KMS-11 (cell line): Measurements from ENCODE around the gene MYO18A.

Source experiments
- H2AFZ ChIP-seq: fragments of 200-600 bp; sonication (generic); 2 replicates; pipeline ENCODE4 v1.6.1; 2016; ENCODE audit warnings: antibody characterized with exemption, mixed run types, low read depth
- H3K27ac ChIP-seq: fragments of 200-600 bp; sonication (generic); 2 replicates; pipeline ENCODE4 v1.6.1; 2016; ENCODE audit warnings: mild to moderate bottlenecking, mixed run types
- H3K27me3 ChIP-seq: fragments of 200-600 bp; sonication (generic); 2 replicates; pipeline ENCODE4 v1.6.1; 2017; ENCODE audit warnings: mild to moderate bottlenecking, low read depth, mixed run types, moderate library complexity; ENCODE audit not compliant: insufficient read depth
- H3K36me3 ChIP-seq: fragments of 200-600 bp; sonication (generic); 2 replicates; pipeline ENCODE4 v1.6.1; 2017; ENCODE audit warnings: mild to moderate bottlenecking, mixed run types; ENCODE audit not compliant: insufficient read depth
- H3K4me1 ChIP-seq: fragments of 200-600 bp; sonication (generic); 2 replicates; pipeline ENCODE4 v1.6.1; 2016; ENCODE audit warnings: mild to moderate bottlenecking, low read depth, mixed run types; ENCODE audit not compliant: poor library complexity, severe bottlenecking
- H3K4me2 ChIP-seq: fragments of 200-600 bp; sonication (generic); 2 replicates; pipeline ENCODE4 v1.7.0; 2016; ENCODE audit warnings: mild to moderate bottlenecking, mixed run types
- H3K4me3 ChIP-seq: fragments of 200-600 bp; sonication (generic); IDR thresholded peaks from 2 replicates; pipeline ENCODE4 v1.6.1; 2017; ENCODE audit warnings: low read depth, low read length, mixed read lengths; ENCODE audit not compliant: insufficient read depth
- H3K79me2 ChIP-seq: fragments of 200-600 bp; sonication (generic); 2 replicates; pipeline ENCODE4 v1.6.1; 2016; ENCODE audit warnings: low read depth, mixed run types; ENCODE audit not compliant: insufficient read depth
- H3K9ac ChIP-seq: fragments of 200-600 bp; sonication (generic); 2 replicates; pipeline ENCODE4 v1.6.1; 2016; ENCODE audit warnings: mild to moderate bottlenecking, mixed run types
- H4K20me1 ChIP-seq: fragments of 200-600 bp; sonication (generic); 2 replicates; pipeline ENCODE4 v1.6.1; 2016; ENCODE audit warnings: mild to moderate bottlenecking, mixed run types; ENCODE audit not compliant: insufficient read depth
- TF ChIP-seq, protein P1 (sequence below): fragments of 200-600 bp; sonication (generic); conservative IDR thresholded peaks from 2 replicates; pipeline ENCODE4 v1.6.1; 2017; ENCODE audit warnings: low read depth, mild to moderate bottlenecking, antibody characterized with exemption, low read length, moderate library complexity, mixed read lengths

MYO18A gene

GRCh38 chr17:29127840-29128239 lies 52.4 kb downstream of the MYO18A start:
- no peak overlapping the region for H3K4me2 ChIP-seq

DNA sequence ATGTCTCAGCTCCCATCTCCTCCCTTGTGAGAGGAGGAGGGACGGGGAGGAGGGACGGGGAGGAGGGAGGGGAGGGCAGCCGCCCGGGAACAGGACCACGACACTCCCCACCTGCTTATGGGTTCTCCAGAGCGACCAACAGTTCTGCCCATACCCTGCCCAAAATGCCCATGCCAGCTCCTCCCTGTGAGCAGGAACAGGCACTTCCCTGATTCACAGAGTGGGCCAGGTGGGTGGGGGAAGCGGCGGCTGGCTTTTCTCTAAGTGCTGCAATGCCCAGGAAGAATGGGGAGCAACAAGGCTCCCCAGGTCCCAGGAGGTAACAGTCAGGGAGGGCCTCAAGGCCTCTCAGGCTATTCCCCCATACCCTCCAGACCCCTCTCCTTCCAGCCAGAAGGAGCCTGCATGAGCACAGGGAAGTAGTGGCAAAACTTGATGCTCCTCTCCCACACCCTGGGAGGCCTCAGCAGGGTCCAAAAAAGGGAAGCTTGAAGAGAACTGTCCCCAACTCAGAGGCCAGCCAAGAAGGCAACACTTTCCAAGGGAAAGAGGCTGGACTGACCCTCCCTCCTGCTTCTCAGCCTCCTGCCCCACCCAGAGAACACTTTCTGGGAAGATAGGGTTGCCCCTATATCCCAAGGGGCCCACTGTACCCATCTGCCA lies 53.8 kb downstream of the MYO18A start:
- no peaks in the 10 kb centered on the region for H3K36me3 ChIP-seq
- no peak overlapping the region for H2AFZ ChIP-seq
- H3K9ac ChIP-seq: no peak overlapping the region
- no peak overlapping the region for H3K4me2 ChIP-seq
- H3K4me3 ChIP-seq: no peak overlapping the region
- no peaks in the 10 kb centered on the region for H3K27me3 ChIP-seq
- TF ChIP-seq, protein P1, sequence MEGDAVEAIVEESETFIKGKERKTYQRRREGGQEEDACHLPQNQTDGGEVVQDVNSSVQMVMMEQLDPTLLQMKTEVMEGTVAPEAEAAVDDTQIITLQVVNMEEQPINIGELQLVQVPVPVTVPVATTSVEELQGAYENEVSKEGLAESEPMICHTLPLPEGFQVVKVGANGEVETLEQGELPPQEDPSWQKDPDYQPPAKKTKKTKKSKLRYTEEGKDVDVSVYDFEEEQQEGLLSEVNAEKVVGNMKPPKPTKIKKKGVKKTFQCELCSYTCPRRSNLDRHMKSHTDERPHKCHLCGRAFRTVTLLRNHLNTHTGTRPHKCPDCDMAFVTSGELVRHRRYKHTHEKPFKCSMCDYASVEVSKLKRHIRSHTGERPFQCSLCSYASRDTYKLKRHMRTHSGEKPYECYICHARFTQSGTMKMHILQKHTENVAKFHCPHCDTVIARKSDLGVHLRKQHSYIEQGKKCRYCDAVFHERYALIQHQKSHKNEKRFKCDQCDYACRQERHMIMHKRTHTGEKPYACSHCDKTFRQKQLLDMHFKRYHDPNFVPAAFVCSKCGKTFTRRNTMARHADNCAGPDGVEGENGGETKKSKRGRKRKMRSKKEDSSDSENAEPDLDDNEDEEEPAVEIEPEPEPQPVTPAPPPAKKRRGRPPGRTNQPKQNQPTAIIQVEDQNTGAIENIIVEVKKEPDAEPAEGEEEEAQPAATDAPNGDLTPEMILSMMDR: no peak
- H4K20me1 ChIP-seq: no peaks in the 10 kb centered on the region
- H3K4me1 ChIP-seq: no peaks in the 10 kb centered on the region
- H3K79me2 ChIP-seq: no peaks in the 10 kb centered on the region
- no peak overlapping the region for H3K27ac ChIP-seq

More at GRCh38 chr17:29127840-29128239, 52.4 kb downstream of the MYO18A start:
- Histone ChIP-seq H3K4me1 (no peaks in the 10 kb centered on the region), H3K27me3 (no peaks in the 10 kb centered on the region), H3K36me3 (no peaks in the 10 kb centered on the region), H3K9ac (no peak overlapping the region), H2AFZ (no peak overlapping the region), H3K27ac (no peak overlapping the region), H3K4me3 (no peak overlapping the region), H4K20me1 (no peaks in the 10 kb centered on the region), H3K79me2 (no peaks in the 10 kb centered on the region)
- TF ChIP-seq, protein P1: no peak

DNA sequence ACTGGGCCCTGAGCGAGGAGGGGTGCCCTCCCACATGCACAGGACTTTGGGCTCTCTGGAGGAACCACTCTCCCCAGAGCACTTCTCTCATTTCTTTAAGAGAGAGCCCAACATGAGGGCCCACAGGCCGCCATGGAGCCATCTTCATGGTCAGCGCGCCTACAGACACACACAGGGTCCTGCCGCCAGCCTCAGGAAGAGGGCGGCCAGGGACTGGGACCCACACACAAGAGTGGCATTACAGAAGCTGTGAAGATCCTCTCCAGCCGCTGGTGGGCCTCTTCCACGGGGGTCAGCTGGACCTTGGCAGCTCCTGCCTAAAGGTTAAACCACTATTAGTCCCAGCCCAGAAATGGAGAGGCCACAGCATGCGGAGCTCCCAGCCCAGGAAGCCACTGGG lies 54.5 kb downstream of the MYO18A start:
- no peak overlapping the region for H3K27ac ChIP-seq
- H3K4me3 ChIP-seq: no peak overlapping the region
- H3K4me1 ChIP-seq: no peaks in the 10 kb centered on the region
- H3K79me2 ChIP-seq: no peaks in the 10 kb centered on the region
- no peak overlapping the region for H2AFZ ChIP-seq
- H3K27me3 ChIP-seq: no peaks in the 10 kb centered on the region
- H3K36me3 ChIP-seq: no peaks in the 10 kb centered on the region
- no peak overlapping the region for H3K9ac ChIP-seq
- TF ChIP-seq, protein P1: no peak
- no peaks in the 10 kb centered on the region for H4K20me1 ChIP-seq
- no peak overlapping the region for H3K4me2 ChIP-seq

DNA sequence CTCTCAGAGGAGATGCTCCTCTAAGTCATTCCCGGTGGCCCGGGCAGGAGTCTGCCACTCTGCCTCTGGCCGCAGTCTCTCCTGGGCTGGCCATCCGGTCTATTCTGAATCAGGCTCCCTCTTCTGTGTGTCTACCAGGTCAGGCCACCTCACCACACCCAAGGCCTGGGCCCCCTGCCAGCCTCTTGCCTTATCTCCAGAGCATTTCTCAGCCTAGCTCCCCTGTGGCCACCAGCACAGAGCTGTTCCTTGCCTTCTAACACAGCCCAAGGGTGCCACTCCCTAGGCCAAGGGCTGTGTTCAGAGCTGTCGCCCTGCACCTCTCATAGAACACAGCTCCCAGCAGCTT lies 55.3 kb downstream of the MYO18A start:
- TF ChIP-seq, protein P1: no peak
- H2AFZ ChIP-seq: no peak overlapping the region
- H3K4me3 ChIP-seq: no peak overlapping the region
- no peak overlapping the region for H3K9ac ChIP-seq
- H3K4me1 ChIP-seq: no peaks in the 10 kb centered on the region
- no peaks in the 10 kb centered on the region for H3K27me3 ChIP-seq
- H3K4me2 ChIP-seq: no peak overlapping the region
- no peak overlapping the region for H3K27ac ChIP-seq
- no peaks in the 10 kb centered on the region for H3K79me2 ChIP-seq
- no peaks in the 10 kb centered on the region for H3K36me3 ChIP-seq
- no peaks in the 10 kb centered on the region for H4K20me1 ChIP-seq
